HCT116 (cell line): ENCODE measurements around the gene VWA5B1. TPM values are rescaled to one million over a fixed set of nuclear protein-coding genes. Genes with fewer than 3 reads are reported as not detected.

Experiments
- ATAC-seq: fragments of 200-7000 bp; cut with Tn5 transposase; 2 replicates; pipeline ENCODE4 v1.9.1; 2020; ENCODE audit warnings: mild to moderate bottlenecking, moderate library complexity
- BruUV-seq: library from RNA; stranded (reverse); fragments of 400-500 nt; replicated peaks from 2 replicates; lab custom pipeline; 2021; lab: Mats Ljungman, UMichigan
- CTCF ChIA-PET: fragments of 300-600 bp; sonication (Branson Sonifier 250); formaldehyde crosslinking; loops from one replicate; lab custom pipeline; 2021; ENCODE audit warnings: antibody characterized with exemption; lab: Charles Lee
- POLR2A ChIA-PET: fragments of 300-600, 350-600 bp; sonication (Branson Sonifier 250); formaldehyde crosslinking; loops from one replicate; lab custom pipeline; 2021; ENCODE audit warnings: antibody characterized with exemption; lab: Charles Lee
- RAD21 ChIA-PET, 2 experiments: fragments of 300-600 bp; sonication (Branson Sonifier 250); formaldehyde crosslinking; loops; one replicate each; lab custom pipeline; 2023; ENCODE audit warnings: low total read pairs in 2 of 2; ENCODE audit not compliant: uncharacterized antibody in 2 of 2, unreplicated experiment in 2 of 2, low non-redundant PET in 1 of 2; lab: Charles Lee
- DNase-seq: peaks from one replicate; pipeline ENCODE4 v3.0.0-alpha.2; 2010; ENCODE audit warnings: low read depth, low spot score
- H2AFZ ChIP-seq: fragments of 200-600 bp; shearing (Covaris generic), sonication (generic); 2 replicates; pipeline ENCODE4 v1.6.1; 2017; ENCODE audit warnings: low read depth, mixed run types, mixed read lengths, antibody characterized with exemption, low read length; ENCODE audit not compliant: poor library complexity, severe bottlenecking
- H3K27ac ChIP-seq: 2 replicates; pipeline ENCODE4 v1.5.1; 2012; ENCODE audit warnings: low read depth, low read length
- H3K27me3 ChIP-seq: fragments of 200-600 bp; sonication (generic); 2 replicates; pipeline ENCODE4 v1.6.1; 2016; ENCODE audit warnings: mixed run types, low read length, mixed read lengths; ENCODE audit not compliant: insufficient read depth
- H3K36me3 ChIP-seq, 2 experiments: fragments of 200-500 bp in 1 of 2; fragments of 200-600 bp in 1 of 2; sonication (Bioruptor generic) in 1 of 2; sonication (generic) in 1 of 2; 2 replicates each; pipeline versions ENCODE4 v1.5.1 to v1.6.1; 2014 to 2016; ENCODE audit warnings: low read length in 2 of 2, inconsistent platforms in 1 of 2, mixed read lengths in 1 of 2, mixed run types in 1 of 2; ENCODE audit not compliant: insufficient read depth in 2 of 2, control insufficient read depth in 1 of 2
- H3K4me1 ChIP-seq, 2 experiments: fragments of 200-600 bp in 1 of 2; sonication (generic) in 1 of 2; 2 replicates each; pipeline versions ENCODE4 v1.5.1 to v1.6.1; 2012 to 2017; ENCODE audit warnings: low read length in 2 of 2, inconsistent platforms in 1 of 2, mild to moderate bottlenecking in 1 of 2, mixed read lengths in 1 of 2, mixed run types in 1 of 2, moderate library complexity in 1 of 2; ENCODE audit not compliant: insufficient read depth in 2 of 2, control insufficient read depth in 1 of 2
- H3K4me2 ChIP-seq: fragments of 200-600 bp; sonication (generic); 2 replicates; pipeline ENCODE4 v1.6.1; 2017; ENCODE audit warnings: mixed run types, low read length, mixed read lengths
- H3K4me3 ChIP-seq, 2 experiments: fragments of 200-600 bp in 1 of 2; sonication (generic) in 1 of 2; replicated peaks in 1 of 2; 2 replicates each; pipeline ENCODE4 v1.5.1; 2011 to 2016; ENCODE audit warnings: low read length in 2 of 2, control low read depth in 1 of 2, low read depth in 1 of 2, mild to moderate bottlenecking in 1 of 2, mixed read lengths in 1 of 2, mixed run types in 1 of 2
- H3K79me2 ChIP-seq: fragments of 200-600 bp; sonication (generic); 2 replicates; pipeline ENCODE4 v1.6.1; 2017; ENCODE audit warnings: mild to moderate bottlenecking, mixed run types, low read length, moderate library complexity, mixed read lengths; ENCODE audit not compliant: insufficient read depth
- H3K9ac ChIP-seq: fragments of 200-600 bp; sonication (generic); 2 replicates; pipeline ENCODE4 v1.6.1; 2016; ENCODE audit warnings: low read length, mixed read lengths
- H3K9me2 ChIP-seq: fragments of 200-600 bp; sonication (generic), shearing (Covaris generic); 2 replicates; pipeline ENCODE4 v1.6.1; 2017; ENCODE audit warnings: mixed run types, mild to moderate bottlenecking, moderate library complexity; ENCODE audit not compliant: insufficient read depth
- H3K9me3 ChIP-seq, 2 experiments: fragments of 200-500 bp in 1 of 2; fragments of 200-600 bp in 1 of 2; sonication (Bioruptor generic) in 1 of 2; sonication (generic) in 1 of 2; 2 replicates each; pipeline ENCODE4 v1.6.1; 2014 to 2017; ENCODE audit warnings: low read length in 2 of 2, mixed read lengths in 2 of 2, inconsistent platforms in 1 of 2, low read depth in 1 of 2, mild to moderate bottlenecking in 1 of 2, mixed run types in 1 of 2, moderate library complexity in 1 of 2; ENCODE audit not compliant: control insufficient read depth in 1 of 2, insufficient read depth in 1 of 2
- H4K20me1 ChIP-seq: fragments of 200-600 bp; sonication (generic), shearing (Covaris generic); 2 replicates; pipeline ENCODE4 v1.6.1; 2017; ENCODE audit warnings: mixed run types, mild to moderate bottlenecking, moderate library complexity; ENCODE audit not compliant: insufficient read depth
- ATF3 ChIP-seq: IDR thresholded peaks from 2 replicates; pipeline ENCODE4 v1.6.1; 2012
- CBX3 ChIP-seq: IDR thresholded peaks from 2 replicates; pipeline ENCODE4 v1.6.1; 2012; ENCODE audit warnings: low read depth
- CEBPB ChIP-seq: IDR thresholded peaks from 2 replicates; pipeline ENCODE4 v1.6.1; 2012; ENCODE audit warnings: low read depth
- CTCF ChIP-seq, 3 experiments: fragments of 200-600 bp in 1 of 3; sonication (generic) in 1 of 3; IDR thresholded peaks in 2 of 3; conservative IDR thresholded peaks in 1 of 3; 2 replicates each; pipeline ENCODE4 v1.5.1; 2012 to 2017; ENCODE audit warnings: low read depth in 2 of 3, low read length in 2 of 3, antibody characterized with exemption in 1 of 3, borderline replicate concordance in 1 of 3, control low read depth in 1 of 3, mild to moderate bottlenecking in 1 of 3, mixed read lengths in 1 of 3, mixed run types in 1 of 3, moderate library complexity in 1 of 3; ENCODE audit not compliant: insufficient read depth in 1 of 3
- EGR1 ChIP-seq: IDR thresholded peaks from 2 replicates; pipeline ENCODE4 v1.6.1; 2012; ENCODE audit warnings: low read depth
- EZH2 ChIP-seq: fragments of 200-600 bp; sonication (generic); IDR thresholded peaks from 2 replicates; pipeline ENCODE4 v1.6.1; 2017; ENCODE audit warnings: antibody characterized with exemption, mixed run types
- FOSL1 ChIP-seq: IDR thresholded peaks from 2 replicates; pipeline ENCODE4 v1.6.1; 2012; ENCODE audit warnings: low read depth
- JUND ChIP-seq: IDR thresholded peaks from 2 replicates; pipeline ENCODE4 v1.6.1; 2012
- MAX ChIP-seq: IDR thresholded peaks from 2 replicates; pipeline ENCODE4 v1.6.1; 2012
- POLR2A ChIP-seq: IDR thresholded peaks from 2 replicates; pipeline ENCODE4 v1.7.0; 2011; ENCODE audit warnings: borderline replicate concordance; ENCODE audit not compliant: insufficient read depth, insufficient read length; ENCODE audit errors: extremely low read depth
- POLR2AphosphoS5 ChIP-seq: IDR thresholded peaks from 2 replicates; pipeline ENCODE4 v1.6.1; 2011; ENCODE audit warnings: mild to moderate bottlenecking, low read depth, low read length, moderate library complexity
- SIN3A ChIP-seq: IDR thresholded peaks from 2 replicates; pipeline ENCODE4 v1.6.1; 2012; ENCODE audit warnings: low read depth
- SP1 ChIP-seq: IDR thresholded peaks from 2 replicates; pipeline ENCODE4 v1.6.1; 2012; ENCODE audit warnings: low read depth
- SRF ChIP-seq: IDR thresholded peaks from 2 replicates; pipeline ENCODE4 v1.6.1; 2012; ENCODE audit warnings: low read depth
- TCF7L2 ChIP-seq: IDR thresholded peaks from 2 replicates; pipeline ENCODE4 v1.7.0; 2011; ENCODE audit warnings: borderline replicate concordance, inconsistent platforms; ENCODE audit not compliant: insufficient read depth, insufficient read length; ENCODE audit errors: extremely low read depth
- YY1 ChIP-seq: IDR thresholded peaks from 2 replicates; pipeline ENCODE4 v1.6.1; 2011; ENCODE audit warnings: low read length, low read depth, moderate library complexity, mild to moderate bottlenecking; ENCODE audit not compliant: insufficient replicate concordance; ENCODE audit errors: extremely low read depth
- intact Hi-C: fragments of 100-400 bp; cut with micrococcal nuclease; formaldehyde crosslinking; loops from 2 replicates; pipeline ENCODE4 v1.10.0; 2022
- total RNA-seq: library from RNA; stranded (reverse); gene quantifications from one replicate; pipeline ENCODE4 v1.2.1, GENCODE V29; 2021; ENCODE audit not compliant: unreplicated experiment

Gene VWA5B1
- total RNA-seq, 1 experiment from 2014 or later: not detected

- no peaks in the 10 kb centered on the region for H4K20me1 ChIP-seq
- no peak overlapping the region for H3K27ac ChIP-seq
- POLR2A ChIA-PET: no interaction called here
- RAD21 ChIA-PET: no interaction called here
- no peak overlapping the region for H3K4me3 ChIP-seq
- H3K27me3 ChIP-seq: no peaks in the 10 kb centered on the region
- no peaks in the 10 kb centered on the region for H3K36me3 ChIP-seq
- DNase-seq (no peak), ATAC-seq (no peak)
- no peak overlapping the region for H3K4me2 ChIP-seq
- no peak overlapping the region for H3K9ac ChIP-seq
- H3K4me1 ChIP-seq: no peaks in the 10 kb centered on the region
- CTCF ChIA-PET: no interaction called here
- H2AFZ ChIP-seq: no peak overlapping the region
- TF ChIP-seq CTCF (IDR thresholded peaks at IDR 0.05 in 2 of 3, conservative IDR thresholded peaks at IDR 0.05 in 1 of 3; ENCODE audit: borderline replicate concordance in 1 of 3, insufficient read depth in 1 of 3, low read depth in 2 of 3, low read length in 2 of 3): no peak
- TF ChIP-seq POLR2AphosphoS5: no peak
- no peak for TF ChIP-seq ATF3
- no peak for TF ChIP-seq YY1
- no peak for TF ChIP-seq CBX3
- no peak for TF ChIP-seq EZH2
- no peak for TF ChIP-seq JUND
- TF ChIP-seq EGR1: no peak
- no peak for TF ChIP-seq SP1
- TF ChIP-seq SRF: no peak
- no peak for TF ChIP-seq FOSL1
- no peak for TF ChIP-seq CEBPB
- no peak for TF ChIP-seq TCF7L2
- no peak for TF ChIP-seq MAX
- TF ChIP-seq POLR2A: no peak
- TF ChIP-seq SIN3A: no peak
- BruUV-seq: no TSS peak
- H3K9me2 ChIP-seq: no peaks in the 10 kb centered on the region
- H3K9me3 ChIP-seq: no peaks in the 10 kb centered on the region
- H3K79me2 ChIP-seq: no peaks in the 10 kb centered on the region
- intact Hi-C loops: no loop called here
Measured at GRCh38 chr1:20404466-20404865, 113.8 kb downstream of the VWA5B1 start.

Other genes starting within 250 kb of the VWA5B1 start
- gene PLA2G5, start 220.7 kb upstream of the VWA5B1 start, total RNA-seq: not detected
- not detected for gene PLA2G2D, start 171.3 kb upstream of the VWA5B1 start, total RNA-seq
- 0.12 TPM for gene PLA2G2F, start 151.6 kb upstream of the VWA5B1 start, total RNA-seq
- not detected for gene UBXN10, start 104.8 kb upstream of the VWA5B1 start, total RNA-seq
- gene PLA2G2C, start 104.4 kb upstream of the VWA5B1 start, total RNA-seq: not detected
- 20.5 TPM for gene CAMK2N1, start 195.3 kb downstream of the VWA5B1 start, total RNA-seq
- 24.7 TPM for gene MUL1, start 217.3 kb downstream of the VWA5B1 start, total RNA-seq